K562 (cell line): Measurements from ENCODE around the gene KAZN. TPM values are rescaled to one million over a fixed set of nuclear protein-coding genes. Genes with fewer than 3 reads are reported as not detected.

Experiments used
- BHLHE40 ChIP-seq: IDR thresholded peaks from 2 replicates; pipeline ENCODE4 v1.6.1; 2011; ENCODE audit warnings: low read length, improper control_type of control experiment
- CAMTA2 ChIP-seq: fragments of 250-450 bp; sonication (Bioruptor Pico); conservative IDR thresholded peaks from 2 replicates; pipeline ENCODE4 v1.5.1; 2022
- CTBP1 ChIP-seq: fragments of 450-650 bp; IDR thresholded peaks from 2 replicates; pipeline ENCODE4 v1.6.1; 2016; ENCODE audit warnings: borderline replicate concordance
- E2F6 ChIP-seq, 2 experiments: IDR thresholded peaks; 2 replicates each; pipeline ENCODE4 v1.6.1; 2011; ENCODE audit warnings: borderline replicate concordance in 1 of 2, control low read depth in 1 of 2, low read depth in 1 of 2, low read length in 1 of 2, mild to moderate bottlenecking in 1 of 2, mixed read lengths in 1 of 2, moderate library complexity in 1 of 2; ENCODE audit not compliant: insufficient read depth in 1 of 2, insufficient read length in 1 of 2, poor library complexity in 1 of 2, severe bottlenecking in 1 of 2; ENCODE audit errors: extremely low read depth in 1 of 2
- ETV5 ChIP-seq: sonication (generic); formaldehyde crosslinking; IDR thresholded peaks from 2 replicates; pipeline ENCODE4 v1.4.0; 2020; ENCODE audit warnings: low read depth, mild to moderate bottlenecking, missing genetic modification reagents
- GATAD2B ChIP-seq: fragments of 450-650 bp; IDR thresholded peaks from 2 replicates; pipeline ENCODE4 v1.6.1; 2017; ENCODE audit warnings: mild to moderate bottlenecking, borderline replicate concordance
- HDAC1 ChIP-seq, 2 experiments: fragments of 450-650 bp; IDR thresholded peaks; 2 replicates each; pipeline ENCODE4 v1.6.1; 2016 to 2017; ENCODE audit warnings: inconsistent platforms in 1 of 2, mild to moderate bottlenecking in 1 of 2, moderate library complexity in 1 of 2
- HDAC2 ChIP-seq: fragments of 450-650 bp; IDR thresholded peaks from 2 replicates; pipeline ENCODE4 v1.6.1; 2016; ENCODE audit warnings: mild to moderate bottlenecking
- IRF2 ChIP-seq: sonication (generic); formaldehyde crosslinking; IDR thresholded peaks from 2 replicates; pipeline ENCODE4 v1.8.1; 2022; ENCODE audit warnings: mild to moderate bottlenecking, missing genetic modification reagents
- MTA3 ChIP-seq: fragments of 450-650 bp; formaldehyde crosslinking; IDR thresholded peaks from 2 replicates; pipeline ENCODE4 v1.6.1; 2017; ENCODE audit warnings: mild to moderate bottlenecking, borderline replicate concordance
- NEUROD1 ChIP-seq: fragments of 150-350 bp; IDR thresholded peaks from 2 replicates; pipeline ENCODE4 v1.6.1; 2014; ENCODE audit warnings: borderline replicate concordance, low read length, low read depth; ENCODE audit not compliant: partially characterized antibody
- NFIC ChIP-seq: fragments of 450-650 bp; IDR thresholded peaks from 2 replicates; pipeline ENCODE4 v1.6.1; 2017; ENCODE audit warnings: mild to moderate bottlenecking, inconsistent platforms
- PBX2 ChIP-seq, 2 experiments: IDR thresholded peaks in 1 of 2; conservative IDR thresholded peaks in 1 of 2; 2 replicates each; pipeline ENCODE4 v1.6.1; 2016; ENCODE audit warnings: low read depth in 2 of 2, mild to moderate bottlenecking in 1 of 2, missing compliant biosample characterization in 1 of 2, missing genetic modification characterization in 1 of 2, moderate library complexity in 1 of 2
- RCOR1 ChIP-seq, 2 experiments: IDR thresholded peaks; 2 replicates each; pipeline ENCODE4 v1.6.1; 2012; ENCODE audit warnings: low read depth in 2 of 2, low read length in 2 of 2, borderline replicate concordance in 1 of 2, improper control_type of control experiment in 1 of 2
- SMARCE1 ChIP-seq: fragments of 450-650 bp; IDR thresholded peaks from 2 replicates; pipeline ENCODE4 v1.7.1; 2016; ENCODE audit warnings: mild to moderate bottlenecking
- SP1 ChIP-seq: sonication (generic); formaldehyde crosslinking; IDR thresholded peaks from 2 replicates; pipeline ENCODE4 v1.8.1; 2022; ENCODE audit warnings: mild to moderate bottlenecking, missing genetic modification reagents
- TAF1 ChIP-seq: IDR thresholded peaks from 2 replicates; pipeline ENCODE4 v1.6.1; 2011; ENCODE audit warnings: mild to moderate bottlenecking, low read length, moderate library complexity; ENCODE audit not compliant: insufficient read depth, control insufficient read depth, severe bottlenecking; ENCODE audit errors: extremely low read depth
- TRIM25 ChIP-seq: fragments of 450-650 bp; IDR thresholded peaks from 2 replicates; pipeline ENCODE4 v1.7.0; 2016; ENCODE audit warnings: borderline replicate concordance
- ZEB2 ChIP-seq: fragments of 450-650 bp; IDR thresholded peaks from 2 replicates; pipeline ENCODE4 v1.6.1; 2016
- ZNF140 ChIP-seq: fragments of 250-450 bp; sonication (Bioruptor Pico); IDR thresholded peaks from 2 replicates; pipeline ENCODE4 v1.8.0; 2021; ENCODE audit warnings: moderate library complexity, mild to moderate bottlenecking, inconsistent platforms
- ZNF274 ChIP-seq: IDR thresholded peaks from 2 replicates; pipeline ENCODE4 v1.6.1; 2011; ENCODE audit warnings: low read depth, mild to moderate bottlenecking, low read length, moderate library complexity, borderline replicate concordance
- ZNF445 ChIP-seq: fragments of 250-450 bp; sonication (Bioruptor Pico); IDR thresholded peaks from 2 replicates; pipeline ENCODE4 v1.4.0; 2020; ENCODE audit warnings: low read depth, mild to moderate bottlenecking, moderate library complexity
- ZNF644 ChIP-seq: fragments of 200-800 bp; sonication (Bioruptor generic); IDR thresholded peaks from 2 replicates; pipeline ENCODE4 v1.6.1; 2016; ENCODE audit warnings: low read depth, missing genetic modification characterization, missing compliant biosample characterization
- ZNF764 ChIP-seq: fragments of 250-450 bp; sonication (Bioruptor Pico); IDR thresholded peaks from 2 replicates; pipeline ENCODE4 v1.4.0; 2020; ENCODE audit warnings: low read depth, mild to moderate bottlenecking, moderate library complexity
- polyA plus RNA-seq, 8 experiments: library from polyadenylated mRNA; depleted of rRNA in 4 of 8; stranded (reverse) in 5 of 8; unstranded in 3 of 8; fragments of >200 nt; fragmentation: Nextera tagmentation in 2 of 8; fragmentation: Illumina TruSeq in 1 of 8; extraction: Ambion mirVana in 2 of 8; extraction: Trizol in 1 of 8; gene quantifications; 2 replicates each; pipeline versions ENCODE4 v1.2.1 to v1.2.3, GENCODE V29; 2011 to 2014; ENCODE audit warnings: inconsistent platforms in 1 of 8, missing spikeins in 1 of 8
- total RNA-seq, 7 experiments: library from RNA; depleted of rRNA in 6 of 7; stranded (reverse); fragments of >200 nt in 6 of 7; fragmentation: Illumina TruSeq in 2 of 7; extraction: Trizol in 2 of 7; gene quantifications; 2 replicates each; pipeline versions ENCODE4 v1.2.1 to v1.2.3, GENCODE V29; 2011 to 2021; ENCODE audit warnings: low replicate concordance in 1 of 7

KAZN gene
- total and polyA plus RNA-seq, 9 of the 15 experiments (the other 6 are each of a cell fraction or from before 2014, with no cell fraction given) = 2.1 to 21.6 (median 5.4) TPM

- TF ChIP-seq HDAC1 (IDR thresholded peaks at IDR 0.05) (peak in 1 of 2 experiments; percentile 46; a peak in 1 of 4 replicates), ZEB2 (0 out of 2 replicates have a peak, but pooled peaks have one; percentile 20), GATAD2B (no peak), E2F6 (IDR thresholded peaks at IDR 0.05; ENCODE audit: borderline replicate concordance in 1 of 2, extremely low read depth in 1 of 2, insufficient read depth in 1 of 2, insufficient read length in 1 of 2, low read depth in 1 of 2, low read length in 1 of 2, poor library complexity in 1 of 2, severe bottlenecking in 1 of 2) (no peak), MTA3 (no peak), NEUROD1 (no peak), CTBP1 (peak; percentile 42), RCOR1 (IDR thresholded peaks at IDR 0.05; ENCODE audit: borderline replicate concordance in 1 of 2, low read depth in 2 of 2, low read length in 2 of 2) (peak in 1 of 2 experiments; percentile 82; a peak in 2 of 4 replicates), ZNF445 (CRISPR knock-in tag) (no peak), ZNF274 (no peak), TRIM25 (no peak), ZNF644 (no peak), SMARCE1 (peak; percentile 58; the same call in 1 of the 2 replicates), ZNF140 (CRISPR knock-in tag) (no peak), NFIC (0 out of 2 replicates have a peak, but pooled peaks have one; percentile 33), TAF1 (no peak), IRF2 (CRISPR knock-in tag) (no peak), PBX2 (CRISPR knock-in tag; IDR thresholded peaks at IDR 0.05; ENCODE audit: low read depth) (no peak), PBX2 (tag; conservative IDR thresholded peaks at IDR 0.05; ENCODE audit: low read depth) (no peak; the same call in 1 of the 2 replicates), BHLHE40 (peak; percentile 38; the same call in 1 of the 2 replicates), CAMTA2 (CRISPR knock-in tag) (no peak), ETV5 (CRISPR knock-in tag) (no peak; the same call in 1 of the 2 replicates), SP1 (no peak), ZNF764 (CRISPR knock-in tag) (no peak), HDAC2 (peak; percentile 37; the same call in 1 of the 2 replicates)
Observed at GRCh38 chr1:14780271-14780670, 181.8 kb downstream of the KAZN start (continued).
